ENCODE measurements around the gene FAM168B. TPM values are rescaled to one million over a fixed set of nuclear protein-coding genes. Genes with fewer than 3 reads are reported as not detected.

The FAM168B gene
- polyA plus RNA-seq, 1 donor (not counting 4 experiments of a cell fraction or from before 2014, with no cell fraction given), result 50.8 TPM

- no peak for FAIRE-seq
- H2AFZ ChIP-seq (ENCODE audit: control insufficient read depth, low read length), result no peak overlapping the region
- H3K9me1 ChIP-seq (ENCODE audit: control insufficient read depth, extremely low read depth, insufficient read depth, low read length), result no peaks in the 10 kb centered on the region
- peaks cover 12% of the 10 kb centered on the region for H3K4me1 ChIP-seq (ENCODE audit: control insufficient read depth, extremely low read depth, insufficient read depth, low read length)
- peaks cover 1 to 5% of the 10 kb centered on the region in 2 experiments for H3K36me3 ChIP-seq (ENCODE audit: control insufficient read depth in 2 of 2, extremely low read depth in 1 of 2, insufficient read depth in 2 of 2, low read length in 2 of 2)
- dilution Hi-C loops (cut with MboI; ENCODE audit: extremely low pct_ligation_motif_present, low sequenced_read_pairs), result no loop called here
- no peak overlapping the region for H3K27ac ChIP-seq (ENCODE audit: control insufficient read depth, insufficient read depth, low read length)
- no peaks in the 10 kb centered on the region for H3K27me3 ChIP-seq (ENCODE audit: control insufficient read depth, extremely low read depth, insufficient read depth, low read length)
- no peak for DNase-seq (ENCODE audit: low read depth, low spot score)
- H4K20me1 ChIP-seq (ENCODE audit: control insufficient read depth, extremely low read depth, insufficient read depth, low read length), result no peaks in the 10 kb centered on the region
- H3K9ac ChIP-seq (ENCODE audit: control insufficient read depth, extremely low read depth, insufficient read depth, low read length), result no peak overlapping the region
- no peak overlapping the region for H3K4me3 ChIP-seq (ENCODE audit: control insufficient read depth in 2 of 3, extremely low read depth in 1 of 3, insufficient read depth in 2 of 3, low read depth in 1 of 3, low read length in 3 of 3)
- H3K4me2 ChIP-seq (ENCODE audit: control insufficient read depth, extremely low read depth, insufficient read depth, low read depth, low read length), result peak overlapping the region; percentile 41
- H3K79me2 ChIP-seq (ENCODE audit: control insufficient read depth, insufficient read depth, low read length), result no peaks in the 10 kb centered on the region
- TF ChIP-seq, protein P1, sequence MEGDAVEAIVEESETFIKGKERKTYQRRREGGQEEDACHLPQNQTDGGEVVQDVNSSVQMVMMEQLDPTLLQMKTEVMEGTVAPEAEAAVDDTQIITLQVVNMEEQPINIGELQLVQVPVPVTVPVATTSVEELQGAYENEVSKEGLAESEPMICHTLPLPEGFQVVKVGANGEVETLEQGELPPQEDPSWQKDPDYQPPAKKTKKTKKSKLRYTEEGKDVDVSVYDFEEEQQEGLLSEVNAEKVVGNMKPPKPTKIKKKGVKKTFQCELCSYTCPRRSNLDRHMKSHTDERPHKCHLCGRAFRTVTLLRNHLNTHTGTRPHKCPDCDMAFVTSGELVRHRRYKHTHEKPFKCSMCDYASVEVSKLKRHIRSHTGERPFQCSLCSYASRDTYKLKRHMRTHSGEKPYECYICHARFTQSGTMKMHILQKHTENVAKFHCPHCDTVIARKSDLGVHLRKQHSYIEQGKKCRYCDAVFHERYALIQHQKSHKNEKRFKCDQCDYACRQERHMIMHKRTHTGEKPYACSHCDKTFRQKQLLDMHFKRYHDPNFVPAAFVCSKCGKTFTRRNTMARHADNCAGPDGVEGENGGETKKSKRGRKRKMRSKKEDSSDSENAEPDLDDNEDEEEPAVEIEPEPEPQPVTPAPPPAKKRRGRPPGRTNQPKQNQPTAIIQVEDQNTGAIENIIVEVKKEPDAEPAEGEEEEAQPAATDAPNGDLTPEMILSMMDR (optimal IDR thresholded peaks at IDR 0.05 in 1 of 3, IDR thresholded peaks at IDR 0.05 in 1 of 3, conservative IDR thresholded peaks at IDR 0.05 in 1 of 3; ENCODE audit: extremely low read depth in 1 of 3, insufficient read depth in 2 of 3, low read length in 3 of 3), result no peak
- TF ChIP-seq EZH2 (IDR thresholded peaks at IDR 0.05; ENCODE audit: low read length), result no peak
- no peaks in the 10 kb centered on the region for H3K9me3 ChIP-seq (ENCODE audit: control insufficient read depth, low read depth, low read length)
These were observed 57.4 kb downstream of the FAM168B start for GRCh38 chr2:131035826-131036231.

GRCh38 chr2:131035112-131035825 lies 58.0 kb downstream of the FAM168B start:
- Histone ChIP-seq H2AFZ (ENCODE audit: control insufficient read depth, low read length) (peak overlapping the region; percentile 26), H3K36me3 (ENCODE audit: control insufficient read depth in 2 of 2, extremely low read depth in 1 of 2, insufficient read depth in 2 of 2, low read length in 2 of 2) (peaks cover 0 to 5% of the 10 kb centered on the region in 2 experiments), H3K4me1 (ENCODE audit: control insufficient read depth, extremely low read depth, insufficient read depth, low read length) (peaks cover 12% of the 10 kb centered on the region), H4K20me1 (ENCODE audit: control insufficient read depth, extremely low read depth, insufficient read depth, low read length) (no peaks in the 10 kb centered on the region), H3K9ac (ENCODE audit: control insufficient read depth, extremely low read depth, insufficient read depth, low read length) (peak overlapping the region; percentile 54), H3K27ac (ENCODE audit: control insufficient read depth, insufficient read depth, low read length) (no peak overlapping the region), H3K4me3 (ENCODE audit: control insufficient read depth in 2 of 3, extremely low read depth in 1 of 3, insufficient read depth in 2 of 3, low read depth in 1 of 3, low read length in 3 of 3) (peak overlapping the region in 1 of 3 experiments; percentile 43), H3K9me1 (ENCODE audit: control insufficient read depth, extremely low read depth, insufficient read depth, low read length) (no peaks in the 10 kb centered on the region), H3K9me3 (ENCODE audit: control insufficient read depth, low read depth, low read length) (no peaks in the 10 kb centered on the region), H3K27me3 (ENCODE audit: control insufficient read depth, extremely low read depth, insufficient read depth, low read length) (no peaks in the 10 kb centered on the region), H3K4me2 (ENCODE audit: control insufficient read depth, extremely low read depth, insufficient read depth, low read depth, low read length) (peak overlapping the region; percentile 74), H3K79me2 (ENCODE audit: control insufficient read depth, insufficient read depth, low read length) (no peaks in the 10 kb centered on the region)
- TF ChIP-seq EZH2 (IDR thresholded peaks at IDR 0.05; ENCODE audit: low read length), result no peak
- TF ChIP-seq, protein P1 (optimal IDR thresholded peaks at IDR 0.05 in 1 of 3, IDR thresholded peaks at IDR 0.05 in 1 of 3, conservative IDR thresholded peaks at IDR 0.05 in 1 of 3; ENCODE audit: extremely low read depth in 1 of 3, insufficient read depth in 2 of 3, low read length in 3 of 3), result no peak
- dilution Hi-C loops (cut with MboI; ENCODE audit: extremely low pct_ligation_motif_present, low sequenced_read_pairs), result no loop called here
- no peak for DNase-seq (ENCODE audit: low read depth, low spot score)
- no peak for FAIRE-seq

Data from keratinocyte (primary cell).